Measurements from ENCODE around the gene CIAO2A.

CIAO2A gene

DNA sequence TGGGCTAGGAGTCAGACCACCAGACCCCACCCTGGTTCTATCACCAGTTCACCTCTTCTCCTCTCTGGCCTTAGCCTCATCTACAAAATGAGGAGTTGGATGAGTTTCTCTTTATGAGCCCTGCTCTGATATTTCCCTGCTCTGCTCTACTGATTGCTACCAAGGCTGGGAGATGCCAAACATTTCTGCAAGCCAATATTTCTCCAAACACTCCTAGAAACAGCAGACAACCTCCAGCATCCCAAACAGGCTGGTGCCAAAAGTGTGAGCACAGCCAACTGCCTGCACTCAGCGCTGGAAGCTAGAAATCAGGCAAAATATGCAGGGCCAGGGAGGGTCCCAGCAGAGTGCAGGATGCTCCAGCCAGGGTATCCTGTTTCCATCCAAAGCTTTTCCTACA lies 58.1 kb downstream of the CIAO2A start:
- Histone ChIP-seq H3K27me3 (ENCODE audit: control insufficient read depth, insufficient read depth, low read length) (no peaks in the 10 kb centered on the region), H3K4me3 (ENCODE audit: low read depth, low read length) (no peak overlapping the region), H3K9me3 (ENCODE audit: control insufficient read depth, insufficient read depth, low read length) (no peaks in the 10 kb centered on the region), H3K27ac (ENCODE audit: low read depth, low read length) (no peak overlapping the region), H3K9ac (ENCODE audit: low read depth, low read length) (no peak overlapping the region), H3K36me3 (ENCODE audit: control insufficient read depth, insufficient read depth, low read length) (no peaks in the 10 kb centered on the region), H3K4me1 (ENCODE audit: control insufficient read depth, insufficient read depth, low read length) (0 out of 2 replicates have a peak, but pooled peaks cover 6% of the 10 kb centered on the region)

DNA sequence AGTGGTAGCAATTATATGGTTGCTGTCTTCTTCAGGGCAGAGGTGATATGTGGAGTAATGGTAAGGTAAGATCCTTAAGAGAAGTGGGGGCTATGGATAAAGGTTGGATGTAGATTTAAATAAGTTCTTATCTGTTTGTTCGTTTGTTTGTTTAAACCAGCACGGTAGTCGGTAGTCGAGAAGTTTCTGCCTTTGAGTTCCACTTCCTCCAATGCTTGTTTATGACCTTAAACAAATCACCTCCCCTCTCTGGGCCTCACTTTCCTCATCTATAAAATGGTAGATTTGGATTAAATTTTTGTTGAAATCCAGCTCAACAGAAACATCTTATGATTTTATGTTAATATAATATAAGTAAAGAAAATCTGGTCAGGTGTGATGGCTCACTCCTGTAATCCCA lies 59.1 kb downstream of the CIAO2A start:
- Histone ChIP-seq H3K36me3 (ENCODE audit: control insufficient read depth, insufficient read depth, low read length) (no peaks in the 10 kb centered on the region), H3K27ac (ENCODE audit: low read depth, low read length) (no peak overlapping the region), H3K4me1 (ENCODE audit: control insufficient read depth, insufficient read depth, low read length) (0 out of 2 replicates have a peak, but pooled peaks cover 6% of the 10 kb centered on the region), H3K4me3 (ENCODE audit: low read depth, low read length) (no peak overlapping the region), H3K9me3 (ENCODE audit: control insufficient read depth, insufficient read depth, low read length) (no peaks in the 10 kb centered on the region), H3K9ac (ENCODE audit: low read depth, low read length) (no peak overlapping the region), H3K27me3 (ENCODE audit: control insufficient read depth, insufficient read depth, low read length) (no peaks in the 10 kb centered on the region)

GRCh38 chr15:64032329-64032728 lies 61.3 kb downstream of the CIAO2A start:
- H3K36me3 ChIP-seq (ENCODE audit: control insufficient read depth, insufficient read depth, low read length) = no peaks in the 10 kb centered on the region
- H3K9ac ChIP-seq (ENCODE audit: low read depth, low read length) = no peak overlapping the region
- no peaks in the 10 kb centered on the region for H3K27me3 ChIP-seq (ENCODE audit: control insufficient read depth, insufficient read depth, low read length)
- no peak overlapping the region for H3K4me3 ChIP-seq (ENCODE audit: low read depth, low read length)
- H3K4me1 ChIP-seq (ENCODE audit: control insufficient read depth, insufficient read depth, low read length) = no peaks in the 10 kb centered on the region; the same call in 1 of the 2 replicates
- no peak overlapping the region for H3K27ac ChIP-seq (ENCODE audit: low read depth, low read length)
- H3K9me3 ChIP-seq (ENCODE audit: control insufficient read depth, insufficient read depth, low read length) = no peaks in the 10 kb centered on the region

- no peaks in the 10 kb centered on the region; the same call in 1 of the 2 replicates for H3K4me1 ChIP-seq (ENCODE audit: control insufficient read depth, insufficient read depth, low read length)
- H3K36me3 ChIP-seq (ENCODE audit: control insufficient read depth, insufficient read depth, low read length) = no peaks in the 10 kb centered on the region
- no peak overlapping the region for H3K4me3 ChIP-seq (ENCODE audit: low read depth, low read length)
- H3K27me3 ChIP-seq (ENCODE audit: control insufficient read depth, insufficient read depth, low read length) = no peaks in the 10 kb centered on the region
- no peak overlapping the region for H3K27ac ChIP-seq (ENCODE audit: low read depth, low read length)
- H3K9ac ChIP-seq (ENCODE audit: low read depth, low read length) = no peak overlapping the region
- no peaks in the 10 kb centered on the region for H3K9me3 ChIP-seq (ENCODE audit: control insufficient read depth, insufficient read depth, low read length)
Measured at GRCh38 chr15:64030123-64030522, 63.5 kb downstream of the CIAO2A start.

DNA sequence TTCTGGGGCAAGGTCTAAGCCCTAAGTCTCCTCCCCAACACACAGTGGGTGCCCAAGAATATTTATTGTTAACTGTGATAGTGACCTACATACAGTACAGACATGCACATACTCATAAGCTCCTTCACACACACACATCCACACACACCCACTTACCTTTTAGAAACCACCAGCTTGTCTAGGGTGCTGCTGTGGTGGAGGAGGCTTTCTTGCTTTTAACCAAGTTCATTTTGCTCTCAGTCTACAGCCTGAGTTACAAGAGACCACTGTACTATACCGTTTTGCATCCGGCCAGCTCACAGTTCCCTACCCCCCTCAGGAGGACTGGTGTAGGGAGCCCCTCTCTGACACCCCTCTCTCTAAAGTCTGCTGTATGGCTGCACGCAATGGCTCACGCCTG lies 64.0 kb downstream of the CIAO2A start:
- no peaks in the 10 kb centered on the region for H3K27me3 ChIP-seq (ENCODE audit: control insufficient read depth, insufficient read depth, low read length)
- H3K9ac ChIP-seq (ENCODE audit: low read depth, low read length) = no peak overlapping the region
- peaks cover 1% of the 10 kb centered on the region; the same call in 1 of the 2 replicates for H3K4me1 ChIP-seq (ENCODE audit: control insufficient read depth, insufficient read depth, low read length)
- H3K4me3 ChIP-seq (ENCODE audit: low read depth, low read length) = no peak overlapping the region
- H3K9me3 ChIP-seq (ENCODE audit: control insufficient read depth, insufficient read depth, low read length) = no peaks in the 10 kb centered on the region
- no peak overlapping the region for H3K27ac ChIP-seq (ENCODE audit: low read depth, low read length)
- H3K36me3 ChIP-seq (ENCODE audit: control insufficient read depth, insufficient read depth, low read length) = no peaks in the 10 kb centered on the region

- no peak overlapping the region for H3K4me3 ChIP-seq (ENCODE audit: low read depth, low read length)
- no peak overlapping the region for H3K27ac ChIP-seq (ENCODE audit: low read depth, low read length)
- H3K9ac ChIP-seq (ENCODE audit: low read depth, low read length) = no peak overlapping the region
- H3K27me3 ChIP-seq (ENCODE audit: control insufficient read depth, insufficient read depth, low read length) = no peaks in the 10 kb centered on the region
- H3K4me1 ChIP-seq (ENCODE audit: control insufficient read depth, insufficient read depth, low read length) = peaks cover 6% of the 10 kb centered on the region; the same call in 1 of the 2 replicates
- no peaks in the 10 kb centered on the region for H3K9me3 ChIP-seq (ENCODE audit: control insufficient read depth, insufficient read depth, low read length)
- H3K36me3 ChIP-seq (ENCODE audit: control insufficient read depth, insufficient read depth, low read length) = no peaks in the 10 kb centered on the region
Measured at GRCh38 chr15:64029110-64029509, 64.5 kb downstream of the CIAO2A start.

DNA sequence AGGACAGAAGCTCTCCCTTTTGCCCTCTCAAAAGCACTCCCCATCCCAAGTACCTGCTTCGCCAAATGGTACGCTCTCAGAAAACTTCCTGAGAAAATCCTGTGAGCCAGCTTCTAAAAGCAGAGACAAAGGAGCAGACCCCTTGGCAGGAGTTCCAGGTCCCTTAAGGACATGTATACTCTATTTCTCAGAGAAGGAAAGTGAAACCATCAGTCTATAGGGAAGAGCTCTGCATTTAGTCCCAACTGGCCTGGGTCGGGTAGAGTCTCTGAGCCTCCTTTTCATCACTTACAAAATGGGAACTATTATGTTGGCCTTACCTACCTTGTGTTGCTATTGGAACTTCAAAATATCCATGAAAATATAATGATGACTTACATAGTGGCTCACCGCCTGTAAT lies 67.0 kb downstream of the CIAO2A start:
- H3K9ac ChIP-seq (ENCODE audit: low read depth, low read length) = no peak overlapping the region
- H3K4me3 ChIP-seq (ENCODE audit: low read depth, low read length) = no peak overlapping the region
- no peaks in the 10 kb centered on the region for H3K27me3 ChIP-seq (ENCODE audit: control insufficient read depth, insufficient read depth, low read length)
- H3K4me1 ChIP-seq (ENCODE audit: control insufficient read depth, insufficient read depth, low read length) = peaks cover 11% of the 10 kb centered on the region; the same call in 1 of the 2 replicates
- no peak overlapping the region for H3K27ac ChIP-seq (ENCODE audit: low read depth, low read length)
- no peaks in the 10 kb centered on the region for H3K36me3 ChIP-seq (ENCODE audit: control insufficient read depth, insufficient read depth, low read length)
- H3K9me3 ChIP-seq (ENCODE audit: control insufficient read depth, insufficient read depth, low read length) = no peaks in the 10 kb centered on the region

GRCh38 chr15:64024172-64025050 lies 69.2 kb downstream of the CIAO2A start:
- H3K4me1 ChIP-seq (ENCODE audit: control insufficient read depth, insufficient read depth, low read length) = peaks cover 11% of the 10 kb centered on the region; the same call in 1 of the 2 replicates
- H3K9ac ChIP-seq (ENCODE audit: low read depth, low read length) = no peak overlapping the region
- no peak overlapping the region for H3K27ac ChIP-seq (ENCODE audit: low read depth, low read length)

GRCh38 chr15:64023220-64023619 lies 70.4 kb downstream of the CIAO2A start:
- Histone ChIP-seq H3K9ac (ENCODE audit: low read depth, low read length) (no peak overlapping the region), H3K4me1 (ENCODE audit: control insufficient read depth, insufficient read depth, low read length) (peaks cover 11% of the 10 kb centered on the region; the same call in 1 of the 2 replicates), H3K9me3 (ENCODE audit: control insufficient read depth, insufficient read depth, low read length) (no peaks in the 10 kb centered on the region), H3K27ac (ENCODE audit: low read depth, low read length) (no peak overlapping the region), H3K4me3 (ENCODE audit: low read depth, low read length) (no peak overlapping the region), H3K36me3 (ENCODE audit: control insufficient read depth, insufficient read depth, low read length) (no peaks in the 10 kb centered on the region), H3K27me3 (ENCODE audit: control insufficient read depth, insufficient read depth, low read length) (no peaks in the 10 kb centered on the region)

More at GRCh38 chr15:64024172-64025050, 69.2 kb downstream of the CIAO2A start:
- Histone ChIP-seq H3K4me3 (ENCODE audit: low read depth, low read length) (no peak overlapping the region), H3K9me3 (ENCODE audit: control insufficient read depth, insufficient read depth, low read length) (no peaks in the 10 kb centered on the region), H3K27me3 (ENCODE audit: control insufficient read depth, insufficient read depth, low read length) (no peaks in the 10 kb centered on the region), H3K36me3 (ENCODE audit: control insufficient read depth, insufficient read depth, low read length) (no peaks in the 10 kb centered on the region)

GRCh38 chr15:64022571-64022970 lies 71.1 kb downstream of the CIAO2A start:
- H3K4me1 ChIP-seq (ENCODE audit: control insufficient read depth, insufficient read depth, low read length) = peaks cover 11% of the 10 kb centered on the region; the same call in 1 of the 2 replicates
- no peaks in the 10 kb centered on the region for H3K9me3 ChIP-seq (ENCODE audit: control insufficient read depth, insufficient read depth, low read length)
- H3K27me3 ChIP-seq (ENCODE audit: control insufficient read depth, insufficient read depth, low read length) = no peaks in the 10 kb centered on the region
- no peak overlapping the region for H3K27ac ChIP-seq (ENCODE audit: low read depth, low read length)
- H3K36me3 ChIP-seq (ENCODE audit: control insufficient read depth, insufficient read depth, low read length) = no peaks in the 10 kb centered on the region
- no peak overlapping the region for H3K9ac ChIP-seq (ENCODE audit: low read depth, low read length)
- no peak overlapping the region for H3K4me3 ChIP-seq (ENCODE audit: low read depth, low read length)
